Esophagus muscularis mucosa (tissue), 4 donors: ENCODE results near the gene MORN5. TPM values are rescaled to one million over a fixed set of nuclear protein-coding genes. Genes with fewer than 3 reads are reported as not detected.

Experiments
- DNase-seq: peaks from one replicate; pipeline ENCODE4 v3.0.0-alpha.2; 2017; ENCODE audit errors: extremely low spot score
- H3K27ac ChIP-seq, 4 donors: fragments of 200-600 bp; sonication (generic); replicated peaks in 1 of 4; 1 replicate in 3 of 4; 2 replicates in 1 of 4; pipeline ENCODE4 v1.5.1; 2016 to 2019; ENCODE audit warnings: mild to moderate bottlenecking in 1 of 4
- H3K27me3 ChIP-seq, 4 donors: fragments of 200-600 bp; sonication (generic); one replicate each; pipeline versions ENCODE4 v1.5.1 to v1.6.0; 2016 to 2019
- H3K36me3 ChIP-seq, 4 donors: fragments of 200-600 bp; sonication (generic); one replicate each; pipeline ENCODE4 v1.5.1; 2016 to 2019
- H3K4me1 ChIP-seq, 4 donors: fragments of 200-600 bp; sonication (generic); one replicate each; pipeline ENCODE4 v1.5.1; 2016 to 2019
- H3K4me3 ChIP-seq, 4 donors: fragments of 200-600 bp; sonication (generic); 1 replicate in 2 of 4; 2 replicates in 2 of 4; pipeline ENCODE4 v1.5.1; 2016 to 2019; ENCODE audit warnings: mild to moderate bottlenecking in 4 of 4, moderate library complexity in 1 of 4
- H3K9me3 ChIP-seq, 4 donors: fragments of 200-600 bp; sonication (generic); 1 replicate in 3 of 4; 2 replicates in 1 of 4; pipeline ENCODE4 v1.5.1; 2016 to 2019
- CTCF ChIP-seq, 3 experiments: fragments of 200-600 bp in 2 of 3; fragments of 450-650 bp in 1 of 3; sonication (generic) in 2 of 3; IDR thresholded peaks; one replicate each; pipeline ENCODE4 v1.5.1; 2017 to 2019; ENCODE audit warnings: antibody characterized with exemption in 3 of 3, mild to moderate bottlenecking in 2 of 3, moderate library complexity in 1 of 3
- EP300 ChIP-seq: sonication (generic); formaldehyde crosslinking; IDR thresholded peaks from one replicate; pipeline ENCODE4 v1.6.1; 2017; ENCODE audit warnings: antibody characterized with exemption
- POLR2A ChIP-seq: fragments of 450-650 bp; IDR thresholded peaks from one replicate; pipeline ENCODE4 v1.6.1; 2017; ENCODE audit warnings: antibody characterized with exemption, moderate library complexity, mild to moderate bottlenecking, low read depth
- POLR2AphosphoS5 ChIP-seq, 2 donors: sonication (generic); formaldehyde crosslinking; IDR thresholded peaks; one replicate each; pipeline ENCODE4 v1.6.1; 2017; ENCODE audit warnings: antibody characterized with exemption in 2 of 2
- WGBS: methylation state at CpG from one replicate; pipeline ENCODE4 v1.1.5; 2018; 5-methylcytosine and 5-hydroxymethylcytosine counted together
- intact Hi-C: fragments of 100-400 bp; cut with DNase I; formaldehyde crosslinking; loops from one replicate; pipeline ENCODE4 v1.15.1; 2023
- total RNA-seq, 4 donors: library from RNA; depleted of rRNA; stranded (reverse); fragments of >200 nt; gene quantifications; one replicate each; pipeline versions ENCODE4 v1.1.0 to v1.2.1, GENCODE V29; 2016

The MORN5 gene
- total RNA-seq, 4 donors from 2014 or later: 3.9 to 5.8 TPM; not detected in 2

GRCh38 chr9:122195875-122196274 lies 36.2 kb downstream of the MORN5 start:
- no peaks in the 10 kb centered on the region for H3K36me3 ChIP-seq
- intact Hi-C loops: no loop called here
- no peak for TF ChIP-seq POLR2A
- TF ChIP-seq EP300: no peak
- no peak for TF ChIP-seq POLR2AphosphoS5 (IDR thresholded peaks at IDR 0.05)
- TF ChIP-seq CTCF (IDR thresholded peaks at IDR 0.05): no peak
- WGBS: 90% methylated on average over 4 of the region's 4 CpGs
- peaks cover 0 to 13% (median 0%) of the 10 kb centered on the region in 4 donors for H3K27me3 ChIP-seq
- H3K27ac ChIP-seq: no peak overlapping the region
- H3K9me3 ChIP-seq: no peaks in the 10 kb centered on the region
- no peaks in the 10 kb centered on the region for H3K4me1 ChIP-seq
- no peak for DNase-seq
- H3K4me3 ChIP-seq: no peak overlapping the region

- no peak for TF ChIP-seq EP300
- TF ChIP-seq POLR2A: no peak
- no peak for TF ChIP-seq CTCF (IDR thresholded peaks at IDR 0.05)
- no peak for TF ChIP-seq POLR2AphosphoS5 (IDR thresholded peaks at IDR 0.05)
- Histone ChIP-seq H3K36me3 (no peaks in the 10 kb centered on the region), H3K27me3 (peaks cover 0 to 13% (median 0%) of the 10 kb centered on the region in 4 donors), H3K4me3 (no peak overlapping the region), H3K9me3 (no peaks in the 10 kb centered on the region), H3K27ac (no peak overlapping the region), H3K4me1 (no peaks in the 10 kb centered on the region)
- WGBS: 77% methylated on average over 7 of the region's 7 CpGs
- DNase-seq: no peak
- intact Hi-C loops: no loop called here
These were observed 37.7 kb downstream of the MORN5 start for GRCh38 chr9:122197426-122197825.

- Histone ChIP-seq H3K36me3 (no peaks in the 10 kb centered on the region), H3K27me3 (peaks cover 0 to 13% (median 0%) of the 10 kb centered on the region in 4 donors), H3K27ac (no peak overlapping the region), H3K4me3 (no peak overlapping the region), H3K4me1 (no peaks in the 10 kb centered on the region), H3K9me3 (no peaks in the 10 kb centered on the region)
- intact Hi-C loops: no loop called here
- no peak for TF ChIP-seq EP300
- no peak for TF ChIP-seq POLR2A
- no peak for TF ChIP-seq POLR2AphosphoS5 (IDR thresholded peaks at IDR 0.05)
- no peak for TF ChIP-seq CTCF (IDR thresholded peaks at IDR 0.05)
- WGBS: 91% methylated on average over 4 of the region's 4 CpGs
- DNase-seq: no peak
These were observed 38.2 kb downstream of the MORN5 start for GRCh38 chr9:122197882-122198281.

- intact Hi-C loops: no loop called here
- H3K9me3 ChIP-seq: no peaks in the 10 kb centered on the region
- no peaks in the 10 kb centered on the region for H3K36me3 ChIP-seq
- no peak overlapping the region for H3K4me3 ChIP-seq
- DNase-seq: no peak
- H3K27me3 ChIP-seq: peaks cover 0 to 13% (median 0%) of the 10 kb centered on the region in 4 donors
- no peaks in the 10 kb centered on the region for H3K4me1 ChIP-seq
- TF ChIP-seq POLR2AphosphoS5 (IDR thresholded peaks at IDR 0.05) (no peak), CTCF (IDR thresholded peaks at IDR 0.05) (no peak), POLR2A (no peak), EP300 (no peak)
- no peak overlapping the region for H3K27ac ChIP-seq
- WGBS: 89% methylated on average over 7 of the region's 7 CpGs
These were observed 41.4 kb downstream of the MORN5 start for GRCh38 chr9:122200960-122201595.

- Histone ChIP-seq H3K4me1 (no peaks in the 10 kb centered on the region), H3K4me3 (no peak overlapping the region), H3K9me3 (no peaks in the 10 kb centered on the region), H3K27ac (no peak overlapping the region), H3K27me3 (peaks cover 0 to 15% (median 0%) of the 10 kb centered on the region in 4 donors), H3K36me3 (no peaks in the 10 kb centered on the region)
- intact Hi-C loops: no loop called here
- no peak for TF ChIP-seq CTCF (IDR thresholded peaks at IDR 0.05)
- WGBS: 100% methylated on average over 1 of the region's 1 CpG
- no peak for DNase-seq
These were observed 41.9 kb downstream of the MORN5 start for GRCh38 chr9:122201641-122202040.
